Superior temporal gyrus (tissue), 1 donor: ENCODE data around the gene FAM83G.
"Not testable (repeated sequence)": the region's sequence is repeated elsewhere in the genome, so short reads cannot be mapped to it uniquely, and the experiment has no call there.

Source experiments
- DNase-seq: peaks from one replicate; pipeline ENCODE4 v3.0.0-alpha.2; 2016; ENCODE audit errors: extremely low spot score

Gene FAM83G

GRCh38 chr17:18968945-18969887, 35.3 kb downstream of the FAM83G start:
- no peak for DNase-seq

- no peak for DNase-seq
Measured at GRCh38 chr17:18968345-18968744, 36.2 kb downstream of the FAM83G start.

GRCh38 chr17:18967916-18968315, 36.6 kb downstream of the FAM83G start:
- no peak for DNase-seq

- DNase-seq: no peak
Measured at GRCh38 chr17:18966831-18967624, 37.5 kb downstream of the FAM83G start.

- no peak for DNase-seq
Measured at GRCh38 chr17:18965530-18966236, 38.9 kb downstream of the FAM83G start.

GRCh38 chr17:18964550-18964949, 40.0 kb downstream of the FAM83G start:
- DNase-seq: no peak

- DNase-seq: no peak
Measured at GRCh38 chr17:18964018-18964351, 40.6 kb downstream of the FAM83G start.

- DNase-seq: no peak
Measured at GRCh38 chr17:18963126-18964017, 41.2 kb downstream of the FAM83G start.

GRCh38 chr17:18962494-18962815, 42.1 kb downstream of the FAM83G start:
- no peak for DNase-seq

- DNase-seq: no peak
Measured at GRCh38 chr17:18961634-18962493, 42.7 kb downstream of the FAM83G start.

- peak; percentile 50 for DNase-seq
Measured at GRCh38 chr17:18960803-18961511, 43.6 kb downstream of the FAM83G start.

GRCh38 chr17:18960241-18960665, 44.3 kb downstream of the FAM83G start:
- DNase-seq: no peak

- DNase-seq: no peak
Measured at GRCh38 chr17:18959845-18960240, 44.7 kb downstream of the FAM83G start.

GRCh38 chr17:18959071-18959844, 45.3 kb downstream of the FAM83G start:
- no peak for DNase-seq

GRCh38 chr17:18958611-18959010, 46.0 kb downstream of the FAM83G start:
- DNase-seq: no peak

GRCh38 chr17:18957831-18958230, 46.7 kb downstream of the FAM83G start:
- no peak for DNase-seq

- DNase-seq: no peak
Measured at GRCh38 chr17:18956581-18956980, 48.0 kb downstream of the FAM83G start.

- DNase-seq: not testable (repeated sequence)
Measured at GRCh38 chr17:18956021-18956420, 48.5 kb downstream of the FAM83G start.

GRCh38 chr17:18955009-18955408, 49.6 kb downstream of the FAM83G start:
- DNase-seq: no peak
